SK-N-SH treated with all-trans-retinoic acid at 6 μM for 48 hours (cell line): ENCODE data around the gene DAAM2.

Source experiments
- ATAC-seq: fragments of 200-7000 bp; cut with Tn5 transposase; 3 replicates; pipeline ENCODE4 v1.9.1; 2020; ENCODE audit warnings: mild to moderate bottlenecking, moderate library complexity
- ARNTL ChIP-seq: fragments of 450-650 bp; formaldehyde crosslinking; IDR thresholded peaks from 2 replicates; pipeline ENCODE4 v1.5.0; 2020; ENCODE audit warnings: low read depth, mild to moderate bottlenecking, moderate library complexity, borderline replicate concordance
- BACH2 ChIP-seq: fragments of 250-450 bp; sonication (Bioruptor Pico); IDR thresholded peaks from 2 replicates; pipeline ENCODE4 v1.9.0; 2021; ENCODE audit warnings: mild to moderate bottlenecking, borderline replicate concordance
- CSDC2 ChIP-seq: fragments of 250-450 bp; sonication (Bioruptor Pico); IDR thresholded peaks from 2 replicates; pipeline ENCODE4 v1.5.0; 2020; ENCODE audit warnings: mild to moderate bottlenecking, moderate library complexity
- CSRNP3 ChIP-seq: fragments of 250-450 bp; sonication (Bioruptor Pico); IDR thresholded peaks from 2 replicates; pipeline ENCODE4 v1.5.1; 2021; ENCODE audit warnings: mild to moderate bottlenecking, moderate library complexity
- ESRRG ChIP-seq: fragments of 250-450 bp; sonication (Bioruptor Pico); IDR thresholded peaks from 2 replicates; pipeline ENCODE4 v1.6.1; 2021; ENCODE audit warnings: mild to moderate bottlenecking
- GLIS3 ChIP-seq: fragments of 250-450 bp; sonication (Bioruptor Pico); IDR thresholded peaks from 2 replicates; pipeline ENCODE4 v1.5.0; 2020; ENCODE audit warnings: mild to moderate bottlenecking, moderate library complexity
- ISL1 ChIP-seq: fragments of 250-450 bp; sonication (Bioruptor Pico); IDR thresholded peaks from 2 replicates; pipeline ENCODE4 v2.1.2; 2022; ENCODE audit warnings: mild to moderate bottlenecking, moderate library complexity
- OSR1 ChIP-seq: fragments of 250-450 bp; sonication (Bioruptor Pico); IDR thresholded peaks from 2 replicates; pipeline ENCODE4 v1.8.0; 2022; ENCODE audit warnings: moderate library complexity, mild to moderate bottlenecking, inconsistent platforms
- POU6F1 ChIP-seq: fragments of 250-450 bp; sonication (Bioruptor Pico); IDR thresholded peaks from 2 replicates; pipeline ENCODE4 v1.8.0; 2021; ENCODE audit warnings: low read depth, mild to moderate bottlenecking, moderate library complexity, borderline replicate concordance
- PPARA ChIP-seq: fragments of 250-450 bp; sonication (Bioruptor Pico); IDR thresholded peaks from 2 replicates; pipeline ENCODE4 v1.5.0; 2020; ENCODE audit warnings: mild to moderate bottlenecking, borderline replicate concordance
- RARB ChIP-seq: fragments of 250-450 bp; sonication (Bioruptor Pico); IDR thresholded peaks from 2 replicates; pipeline ENCODE4 v1.8.0; 2021; ENCODE audit warnings: mild to moderate bottlenecking, moderate library complexity
- SNAI2 ChIP-seq: fragments of 250-450 bp; sonication (Bioruptor Pico); IDR thresholded peaks from 2 replicates; pipeline ENCODE4 v1.5.0; 2020; ENCODE audit warnings: mild to moderate bottlenecking, moderate library complexity
- TCF4 ChIP-seq: fragments of 250-450 bp; sonication (Bioruptor Pico); IDR thresholded peaks from 2 replicates; pipeline ENCODE4 v1.8.0; 2021; ENCODE audit warnings: mild to moderate bottlenecking, moderate library complexity, borderline replicate concordance
- TOX ChIP-seq: fragments of 250-450 bp; sonication (Bioruptor Pico); IDR thresholded peaks from 2 replicates; pipeline ENCODE4 v1.8.0; 2021; ENCODE audit warnings: mild to moderate bottlenecking, moderate library complexity, borderline replicate concordance
- TSHZ2 ChIP-seq: fragments of 250-450 bp; sonication (Bioruptor Pico); IDR thresholded peaks from 2 replicates; pipeline ENCODE4 v1.5.0; 2020; ENCODE audit warnings: mild to moderate bottlenecking, moderate library complexity
- ZC3H10 ChIP-seq: fragments of 250-450 bp; sonication (Bioruptor Pico); IDR thresholded peaks from 2 replicates; pipeline ENCODE4 v1.5.1; 2021; ENCODE audit warnings: mild to moderate bottlenecking, moderate library complexity
- ZFP3 ChIP-seq: fragments of 250-450 bp; sonication (Bioruptor Pico); IDR thresholded peaks from 2 replicates; pipeline ENCODE4 v1.5.0; 2020; ENCODE audit warnings: mild to moderate bottlenecking, moderate library complexity
- ZFP30 ChIP-seq: fragments of 450-650 bp; formaldehyde crosslinking; IDR thresholded peaks from 2 replicates; pipeline ENCODE4 v1.5.0; 2022; ENCODE audit warnings: mild to moderate bottlenecking, moderate library complexity
- ZNF565 ChIP-seq: fragments of 450-650 bp; formaldehyde crosslinking; conservative IDR thresholded peaks from 2 replicates; pipeline ENCODE4 v1.5.0; 2020; ENCODE audit warnings: low read depth, mild to moderate bottlenecking, moderate library complexity
- ZNF70 ChIP-seq: fragments of 450-650 bp; formaldehyde crosslinking; IDR thresholded peaks from 2 replicates; pipeline ENCODE4 v1.5.0; 2020; ENCODE audit warnings: mild to moderate bottlenecking, moderate library complexity
- ZNF8 ChIP-seq: fragments of 450-650 bp; formaldehyde crosslinking; IDR thresholded peaks from 2 replicates; pipeline ENCODE4 v1.5.0; 2020; ENCODE audit warnings: mild to moderate bottlenecking, moderate library complexity

The DAAM2 gene

GRCh38 chr6:39760226-39760952 is 31.8 kb upstream of the DAAM2 start:
- TF ChIP-seq TSHZ2 (CRISPR knock-in tag) (no peak), ARNTL (CRISPR knock-in tag) (no peak), ZNF8 (CRISPR knock-in tag) (no peak), ISL1 (CRISPR knock-in tag) (no peak), ZNF70 (CRISPR knock-in tag) (no peak), CSDC2 (CRISPR knock-in tag) (no peak), ESRRG (CRISPR knock-in tag) (no peak)
- no peak for ATAC-seq

- no peak for TF ChIP-seq TSHZ2 (CRISPR knock-in tag)
- TF ChIP-seq CSRNP3 (CRISPR knock-in tag): no peak
- no peak for TF ChIP-seq ZFP30 (CRISPR knock-in tag)
- no peak for TF ChIP-seq BACH2 (CRISPR knock-in tag)
- TF ChIP-seq TCF4 (CRISPR knock-in tag): no peak
- TF ChIP-seq ZNF70 (CRISPR knock-in tag): no peak
- no peak for TF ChIP-seq RARB (CRISPR knock-in tag)
- no peak for TF ChIP-seq OSR1 (CRISPR knock-in tag)
- no peak for TF ChIP-seq POU6F1 (CRISPR knock-in tag)
- no peak for TF ChIP-seq CSDC2 (CRISPR knock-in tag)
- no peak for TF ChIP-seq SNAI2 (CRISPR knock-in tag)
- TF ChIP-seq ZC3H10 (CRISPR knock-in tag): no peak
- no peak for TF ChIP-seq ZFP3 (CRISPR knock-in tag)
- no peak for TF ChIP-seq TOX (CRISPR knock-in tag)
- no peak for TF ChIP-seq GLIS3 (CRISPR knock-in tag)
- no peak for TF ChIP-seq ESRRG (CRISPR knock-in tag)
- TF ChIP-seq ZNF565 (CRISPR knock-in tag): no peak
- TF ChIP-seq ZNF8 (CRISPR knock-in tag): no peak
- no peak for TF ChIP-seq ARNTL (CRISPR knock-in tag)
- TF ChIP-seq PPARA (CRISPR knock-in tag): no peak
- ATAC-seq: no peak
These were observed 26.6 kb upstream of the DAAM2 start for GRCh38 chr6:39765508-39766065.

GRCh38 chr6:39769012-39769411 is 23.2 kb upstream of the DAAM2 start:
- TF ChIP-seq BACH2 (CRISPR knock-in tag) (no peak), ZNF70 (CRISPR knock-in tag) (no peak), ZNF8 (CRISPR knock-in tag) (no peak), TSHZ2 (CRISPR knock-in tag) (no peak), CSRNP3 (CRISPR knock-in tag) (no peak), ESRRG (CRISPR knock-in tag) (no peak)
- no peak for ATAC-seq
